ENCODE data around the gene ST8SIA6. TPM values are rescaled to one million over a fixed set of nuclear protein-coding genes. Genes with fewer than 3 reads are reported as not detected.

ST8SIA6 gene
- total RNA-seq, 2 donors from 2014 or later: not detected

DNA sequence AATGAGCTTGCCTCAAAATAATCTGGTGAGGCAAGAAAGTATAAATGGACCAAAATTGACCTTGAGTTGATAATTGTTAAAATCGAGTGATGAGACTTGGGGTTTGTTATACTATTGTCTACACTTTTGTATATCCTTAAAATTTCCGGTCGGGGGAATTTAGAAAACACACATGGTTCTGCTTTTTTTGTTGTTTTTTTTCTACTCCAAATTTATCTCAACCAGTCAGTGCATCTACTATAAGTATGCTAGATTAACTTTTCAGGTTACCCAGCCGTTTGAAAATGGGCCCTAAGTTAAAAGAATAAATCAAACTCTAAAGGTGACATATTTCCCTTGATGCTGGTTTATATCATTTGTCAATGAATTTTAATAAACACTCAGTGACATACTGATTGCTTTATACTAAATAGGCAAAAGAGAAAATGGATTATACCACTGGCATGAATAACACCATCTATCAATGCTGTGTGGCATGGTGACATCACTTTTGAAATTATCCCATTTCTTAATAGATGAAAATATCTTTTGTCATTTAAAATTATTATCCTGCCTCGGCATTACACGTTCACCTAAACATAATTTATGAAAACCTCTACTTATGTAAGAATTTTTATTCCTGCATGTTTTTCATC, 40.3 kb upstream of the ST8SIA6 start:
- H3K4me3 ChIP-seq: no peak overlapping the region
- no peaks in the 10 kb centered on the region for H3K9me3 ChIP-seq
- intact Hi-C loops (cut with DNase I): no loop called here
- ATAC-seq: no peak
- no peaks in the 10 kb centered on the region for H3K4me1 ChIP-seq
- WGBS, 2 donors: 46 to 50% methylated on average over 6 of the region's 6 CpGs
- H3K27ac ChIP-seq: no peak overlapping the region
- no peaks in the 10 kb centered on the region for H3K36me3 ChIP-seq (replicated peaks in 1 of 2; ENCODE audit: insufficient read depth in 1 of 2, low read depth in 2 of 2)
- no peaks in the 10 kb centered on the region for H3K27me3 ChIP-seq
- TF ChIP-seq, protein P1, sequence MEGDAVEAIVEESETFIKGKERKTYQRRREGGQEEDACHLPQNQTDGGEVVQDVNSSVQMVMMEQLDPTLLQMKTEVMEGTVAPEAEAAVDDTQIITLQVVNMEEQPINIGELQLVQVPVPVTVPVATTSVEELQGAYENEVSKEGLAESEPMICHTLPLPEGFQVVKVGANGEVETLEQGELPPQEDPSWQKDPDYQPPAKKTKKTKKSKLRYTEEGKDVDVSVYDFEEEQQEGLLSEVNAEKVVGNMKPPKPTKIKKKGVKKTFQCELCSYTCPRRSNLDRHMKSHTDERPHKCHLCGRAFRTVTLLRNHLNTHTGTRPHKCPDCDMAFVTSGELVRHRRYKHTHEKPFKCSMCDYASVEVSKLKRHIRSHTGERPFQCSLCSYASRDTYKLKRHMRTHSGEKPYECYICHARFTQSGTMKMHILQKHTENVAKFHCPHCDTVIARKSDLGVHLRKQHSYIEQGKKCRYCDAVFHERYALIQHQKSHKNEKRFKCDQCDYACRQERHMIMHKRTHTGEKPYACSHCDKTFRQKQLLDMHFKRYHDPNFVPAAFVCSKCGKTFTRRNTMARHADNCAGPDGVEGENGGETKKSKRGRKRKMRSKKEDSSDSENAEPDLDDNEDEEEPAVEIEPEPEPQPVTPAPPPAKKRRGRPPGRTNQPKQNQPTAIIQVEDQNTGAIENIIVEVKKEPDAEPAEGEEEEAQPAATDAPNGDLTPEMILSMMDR (IDR thresholded peaks at IDR 0.05): no peak
- no peak for TF ChIP-seq POLR2A (IDR thresholded peaks at IDR 0.05)
- no peak for DNase-seq

DNA sequence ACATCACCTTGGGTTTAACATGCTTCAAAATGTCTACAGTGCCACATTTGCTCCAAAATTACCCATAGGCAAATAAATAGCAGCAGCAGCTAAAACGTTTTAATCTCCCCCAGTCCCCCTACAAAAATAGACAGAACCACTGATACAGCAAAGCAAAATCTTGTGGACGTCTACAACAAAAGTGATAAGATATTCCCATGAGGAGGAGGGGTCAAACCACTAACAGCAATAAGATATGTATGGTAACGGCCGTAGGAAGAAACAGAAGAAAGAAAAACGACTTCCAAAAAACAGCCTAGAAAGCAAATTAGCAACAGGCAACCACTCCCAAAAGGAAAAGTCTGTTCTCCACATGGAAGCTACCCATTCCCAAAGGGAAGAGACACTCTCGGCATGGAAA, 34.5 kb upstream of the ST8SIA6 start:
- 38 to 39% methylated on average over 6 of the region's 6 CpGs for WGBS, 2 donors
- no peak for DNase-seq
- TF ChIP-seq, protein P1 (IDR thresholded peaks at IDR 0.05): no peak
- TF ChIP-seq POLR2A (IDR thresholded peaks at IDR 0.05): no peak
- Histone ChIP-seq H3K36me3 (replicated peaks in 1 of 2; ENCODE audit: insufficient read depth in 1 of 2, low read depth in 2 of 2) (no peaks in the 10 kb centered on the region), H3K9me3 (no peaks in the 10 kb centered on the region), H3K4me3 (no peak overlapping the region), H3K4me1 (no peaks in the 10 kb centered on the region), H3K27ac (no peak overlapping the region), H3K27me3 (no peaks in the 10 kb centered on the region)
- intact Hi-C loops (cut with DNase I): no loop called here
- no peak for ATAC-seq

DNA sequence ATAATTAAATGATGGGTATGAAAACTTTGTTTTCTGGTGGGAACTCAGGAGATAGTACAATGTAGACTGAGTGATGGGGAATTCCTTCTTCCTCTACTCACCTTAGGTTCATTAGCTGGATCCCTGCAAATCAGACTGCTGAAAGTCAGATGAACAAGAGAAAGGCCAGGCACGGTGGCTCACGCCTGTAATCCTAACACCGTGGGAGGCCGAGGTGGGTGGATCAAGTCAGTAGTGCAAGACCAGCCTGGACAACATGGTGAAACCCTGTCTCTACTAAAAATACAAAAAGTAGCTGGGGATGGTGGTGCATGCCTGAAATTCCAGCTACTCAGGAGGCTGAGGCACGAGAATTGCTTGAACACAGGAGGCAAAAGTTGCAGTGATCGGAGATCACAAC, 28.7 kb upstream of the ST8SIA6 start:
- Histone ChIP-seq H3K4me1 (no peaks in the 10 kb centered on the region), H3K4me3 (no peak overlapping the region), H3K27ac (no peak overlapping the region), H3K36me3 (replicated peaks in 1 of 2; ENCODE audit: insufficient read depth in 1 of 2, low read depth in 2 of 2) (no peaks in the 10 kb centered on the region), H3K9me3 (no peaks in the 10 kb centered on the region), H3K27me3 (no peaks in the 10 kb centered on the region)
- DNase-seq: no peak
- no peak for ATAC-seq
- intact Hi-C loops (cut with DNase I): no loop called here
- TF ChIP-seq POLR2A (IDR thresholded peaks at IDR 0.05): no peak
- TF ChIP-seq, protein P1 (IDR thresholded peaks at IDR 0.05): no peak
- 80 to 84% methylated on average over 6 of the region's 6 CpGs for WGBS, 2 donors

DNA sequence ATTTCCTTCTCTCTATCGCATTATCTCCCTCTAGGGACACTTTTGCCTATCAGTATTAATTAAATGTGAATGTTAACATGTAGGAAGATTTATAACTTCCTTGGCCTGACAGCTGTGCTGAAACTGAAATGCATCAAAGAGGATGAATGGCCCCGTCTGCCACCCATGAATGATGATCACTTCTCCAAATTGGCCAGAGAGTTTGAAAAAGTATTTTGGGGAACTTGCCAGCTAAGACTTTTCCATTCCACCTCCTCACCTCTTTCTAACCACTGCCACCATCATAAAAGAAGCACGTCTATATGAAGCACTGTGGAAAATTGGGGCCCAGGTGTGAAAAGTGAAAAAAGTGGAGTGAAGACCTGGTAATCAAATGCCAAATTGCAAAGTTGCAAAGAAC, 25.4 kb upstream of the ST8SIA6 start:
- H3K4me1 ChIP-seq: no peaks in the 10 kb centered on the region
- intact Hi-C loops (cut with DNase I): no loop called here
- DNase-seq (no peak), ATAC-seq (no peak)
- no peaks in the 10 kb centered on the region for H3K27me3 ChIP-seq
- no peak overlapping the region for H3K27ac ChIP-seq
- H3K4me3 ChIP-seq: no peak overlapping the region
- H3K9me3 ChIP-seq: no peaks in the 10 kb centered on the region
- no peaks in the 10 kb centered on the region for H3K36me3 ChIP-seq (replicated peaks in 1 of 2; ENCODE audit: insufficient read depth in 1 of 2, low read depth in 2 of 2)
- no peak for TF ChIP-seq POLR2A (IDR thresholded peaks at IDR 0.05)
- WGBS, 2 donors: 43 to 48% methylated on average over 3 of the region's 3 CpGs

DNA sequence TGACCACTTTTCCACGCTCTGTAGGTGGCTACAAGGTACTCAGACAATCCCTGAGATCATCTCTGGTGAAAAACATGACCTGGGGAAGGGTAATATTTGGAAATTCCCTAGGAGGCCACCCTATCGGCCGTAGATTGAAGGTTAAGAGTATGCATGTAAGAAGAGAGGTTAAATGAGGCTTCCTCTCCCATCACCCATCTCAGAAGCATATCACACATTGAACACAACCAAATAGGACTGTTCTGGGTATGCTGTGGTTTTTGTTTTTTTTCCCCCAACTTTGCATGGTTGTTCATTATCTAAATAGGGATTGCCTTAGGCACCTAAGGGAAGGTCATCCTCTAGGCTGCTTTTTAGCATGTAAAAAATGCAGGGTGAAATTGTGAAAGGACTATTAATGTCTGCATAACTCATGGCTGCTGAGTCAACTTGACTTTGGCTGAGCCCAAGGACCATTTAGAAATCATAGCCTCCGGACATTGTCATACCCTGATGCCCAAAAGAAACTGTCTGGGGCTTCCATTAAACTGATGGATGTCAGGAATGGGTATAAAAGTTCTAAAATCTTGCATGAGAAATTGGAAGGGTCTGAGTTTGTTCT, 24.7 kb upstream of the ST8SIA6 start:
- WGBS, 2 donors: 78 to 83% methylated on average over 4 of the region's 4 CpGs
- no peak for DNase-seq
- Histone ChIP-seq H3K27me3 (no peaks in the 10 kb centered on the region), H3K36me3 (replicated peaks in 1 of 2; ENCODE audit: insufficient read depth in 1 of 2, low read depth in 2 of 2) (no peaks in the 10 kb centered on the region), H3K4me1 (no peaks in the 10 kb centered on the region), H3K4me3 (no peak overlapping the region), H3K27ac (no peak overlapping the region), H3K9me3 (no peaks in the 10 kb centered on the region)
- intact Hi-C loops (cut with DNase I): no loop called here
- TF ChIP-seq, protein P1 (IDR thresholded peaks at IDR 0.05): no peak
- TF ChIP-seq POLR2A (IDR thresholded peaks at IDR 0.05): no peak
- no peak for ATAC-seq
